ENCODE results near the gene KLHDC3.

GRCh38 chr6:42988486-42989020 is 25.5 kb upstream of the KLHDC3 start:
- no peak for TF ChIP-seq CTCF (conservative IDR thresholded peaks at IDR 0.05 in 1 of 2, IDR thresholded peaks at IDR 0.05 in 1 of 2; ENCODE audit: extremely low read depth in 1 of 2, insufficient read depth in 1 of 2, low read depth in 1 of 2, low read length in 2 of 2)
- no peak for TF ChIP-seq EZH2 (IDR thresholded peaks at IDR 0.05; ENCODE audit: borderline replicate concordance, low read length)
